Suprapubic skin (tissue), 3 donors: ENCODE measurements around the gene RALGPS2.

Source experiments
- EP300 ChIP-seq: sonication (generic); formaldehyde crosslinking; IDR thresholded peaks from one replicate; pipeline ENCODE4 v1.6.1; 2017; ENCODE audit warnings: antibody characterized with exemption
- POLR2A ChIP-seq, 2 donors: fragments of 450-650 bp; IDR thresholded peaks; one replicate each; pipeline ENCODE4 v1.6.1; 2017; ENCODE audit warnings: antibody characterized with exemption in 2 of 2, mild to moderate bottlenecking in 2 of 2, moderate library complexity in 2 of 2
- TF ChIP-seq, protein P1 (sequence below), 2 donors: fragments of 200-600 bp in 1 of 2; fragments of 450-650 bp in 1 of 2; sonication (generic) in 1 of 2; IDR thresholded peaks; one replicate each; pipeline ENCODE4 v1.5.1; 2016 to 2019; ENCODE audit warnings: antibody characterized with exemption in 2 of 2, mild to moderate bottlenecking in 1 of 2, moderate library complexity in 1 of 2

DNA sequence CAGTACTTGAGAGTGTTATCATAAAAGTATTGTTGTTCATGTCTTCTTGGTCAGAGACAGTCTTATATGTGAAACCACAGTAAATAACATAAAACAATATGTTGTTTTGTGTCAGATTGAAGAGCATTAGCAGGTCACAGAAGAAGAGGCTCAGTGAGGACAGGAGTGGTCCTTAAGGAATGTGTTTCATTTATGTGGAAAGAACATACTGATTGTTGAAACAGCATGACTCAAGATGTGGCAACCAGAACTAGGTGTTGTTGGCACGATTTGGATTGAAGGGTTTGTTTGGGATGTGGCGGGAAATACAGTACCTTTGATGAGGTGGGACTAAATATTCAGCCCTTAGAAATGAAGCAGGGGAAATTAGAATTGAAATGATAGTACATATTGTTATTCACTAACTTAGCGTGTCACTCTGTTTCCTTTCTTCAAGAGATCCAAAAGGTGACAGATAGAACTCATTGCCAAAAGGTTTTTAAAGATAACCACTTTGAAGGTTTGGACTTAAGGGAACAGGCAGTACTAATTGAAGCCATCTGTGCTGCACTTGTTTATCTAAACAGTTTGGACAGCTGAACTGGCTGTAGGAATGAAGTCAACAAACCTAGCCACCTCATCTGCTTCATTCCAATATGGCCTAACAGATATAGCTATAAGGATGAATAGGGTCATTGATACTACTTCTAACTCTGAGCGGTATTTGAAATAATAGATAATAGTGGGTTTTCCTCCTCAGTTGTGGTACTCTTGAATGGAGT lies 14.4 kb downstream of the RALGPS2 start:
- no peak for TF ChIP-seq POLR2A (IDR thresholded peaks at IDR 0.05)
- TF ChIP-seq, protein P1, sequence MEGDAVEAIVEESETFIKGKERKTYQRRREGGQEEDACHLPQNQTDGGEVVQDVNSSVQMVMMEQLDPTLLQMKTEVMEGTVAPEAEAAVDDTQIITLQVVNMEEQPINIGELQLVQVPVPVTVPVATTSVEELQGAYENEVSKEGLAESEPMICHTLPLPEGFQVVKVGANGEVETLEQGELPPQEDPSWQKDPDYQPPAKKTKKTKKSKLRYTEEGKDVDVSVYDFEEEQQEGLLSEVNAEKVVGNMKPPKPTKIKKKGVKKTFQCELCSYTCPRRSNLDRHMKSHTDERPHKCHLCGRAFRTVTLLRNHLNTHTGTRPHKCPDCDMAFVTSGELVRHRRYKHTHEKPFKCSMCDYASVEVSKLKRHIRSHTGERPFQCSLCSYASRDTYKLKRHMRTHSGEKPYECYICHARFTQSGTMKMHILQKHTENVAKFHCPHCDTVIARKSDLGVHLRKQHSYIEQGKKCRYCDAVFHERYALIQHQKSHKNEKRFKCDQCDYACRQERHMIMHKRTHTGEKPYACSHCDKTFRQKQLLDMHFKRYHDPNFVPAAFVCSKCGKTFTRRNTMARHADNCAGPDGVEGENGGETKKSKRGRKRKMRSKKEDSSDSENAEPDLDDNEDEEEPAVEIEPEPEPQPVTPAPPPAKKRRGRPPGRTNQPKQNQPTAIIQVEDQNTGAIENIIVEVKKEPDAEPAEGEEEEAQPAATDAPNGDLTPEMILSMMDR (IDR thresholded peaks at IDR 0.05) = no peak
- no peak for TF ChIP-seq EP300
